GM12873 (cell line): Measurements from ENCODE around the gene SHROOM3.

Experiments
- CTCF ChIP-seq: IDR thresholded peaks from 2 replicates; pipeline ENCODE4 v1.5.1; 2012; ENCODE audit warnings: low read depth, mild to moderate bottlenecking, moderate library complexity, low read length, control low read depth; ENCODE audit not compliant: insufficient read depth; ENCODE audit errors: missing control alignments

SHROOM3 gene

DNA sequence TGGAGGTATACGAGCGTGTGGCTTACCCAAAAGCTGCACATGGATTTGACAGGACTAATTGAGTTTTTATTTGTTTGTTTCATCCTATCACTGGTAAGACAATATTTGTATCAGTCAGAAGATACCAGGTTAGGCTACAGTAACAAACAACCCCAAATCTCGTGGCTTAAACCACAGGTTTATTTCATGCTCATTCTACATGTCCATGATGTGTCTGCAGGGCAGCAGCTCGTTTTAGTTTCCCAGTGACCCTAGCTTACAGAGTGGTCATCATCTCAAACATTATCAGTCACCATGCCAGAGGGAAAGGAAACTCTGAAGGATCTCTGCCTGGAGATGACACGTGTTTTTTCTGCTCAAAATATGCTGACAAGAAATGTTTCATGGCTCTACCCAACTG is 108.3 kb downstream of the SHROOM3 start:
- no peak for TF ChIP-seq CTCF

GRCh38 chr4:76544725-76545124 is 109.7 kb downstream of the SHROOM3 start:
- TF ChIP-seq CTCF = no peak

- TF ChIP-seq CTCF = no peak
These were observed 110.3 kb downstream of the SHROOM3 start for GRCh38 chr4:76545226-76545884.

DNA sequence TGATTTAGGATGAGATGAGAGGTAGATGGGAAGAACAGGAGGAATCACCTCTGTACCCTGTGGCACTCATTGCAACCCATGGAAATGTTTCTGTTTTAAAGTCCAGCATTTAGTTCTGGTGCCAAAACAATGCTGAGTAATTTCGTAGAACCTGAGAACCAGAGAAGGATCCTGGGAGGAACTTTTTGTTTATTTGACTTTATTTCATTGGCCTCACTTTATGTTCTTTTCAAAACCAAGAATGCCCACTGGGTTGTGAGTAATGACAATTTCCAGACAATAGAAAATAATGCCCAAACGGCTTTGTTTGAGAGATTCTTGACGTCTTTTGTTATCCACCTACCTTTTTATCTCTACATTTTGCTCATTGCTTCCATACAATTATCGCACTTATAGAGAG is 111.3 kb downstream of the SHROOM3 start:
- no peak for TF ChIP-seq CTCF

GRCh38 chr4:76546759-76547742 is 112.0 kb downstream of the SHROOM3 start:
- TF ChIP-seq CTCF = no peak

DNA sequence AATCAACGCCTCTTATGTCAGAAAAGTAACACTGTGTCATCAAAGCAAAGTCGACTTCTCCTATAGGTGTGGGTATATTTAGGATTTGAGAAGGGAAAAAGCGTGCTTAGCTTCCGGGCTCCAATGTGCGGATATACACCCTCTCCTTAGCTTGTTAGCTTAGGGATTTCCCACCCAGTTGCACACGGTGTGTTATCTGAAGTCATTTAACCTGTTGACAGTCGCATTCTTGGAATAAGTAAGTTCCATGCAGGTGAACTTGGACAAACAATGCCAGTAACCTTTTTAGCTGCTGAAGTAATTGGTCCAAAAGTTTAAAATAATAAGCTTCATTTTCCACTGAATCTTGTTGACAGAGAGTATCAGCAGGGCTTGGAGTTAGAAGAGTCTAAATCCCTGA is 113.7 kb downstream of the SHROOM3 start:
- no peak for TF ChIP-seq CTCF

- TF ChIP-seq CTCF = no peak
These were observed 114.7 kb downstream of the SHROOM3 start for GRCh38 chr4:76549765-76550164.
